Endodermal cell (in vitro differentiated cells): Measurements from ENCODE around the gene TRMT61A. TPM values are rescaled to one million over a fixed set of nuclear protein-coding genes. Genes with fewer than 3 reads are reported as not detected.
A peak's percentile ranks its signal among the peaks of the same experiment; 100 is the strongest.

Experiments used
- DNase-seq: peaks from one replicate; pipeline ENCODE4 v3.0.0-alpha.2; 2017
- H3K27ac ChIP-seq: 2 replicates; pipeline ENCODE4 v1.5.1; 2013; ENCODE audit warnings: mild to moderate bottlenecking, low read depth, low read length, moderate library complexity
- H3K27me3 ChIP-seq: 2 replicates; pipeline ENCODE4 v1.6.1; 2013; ENCODE audit warnings: mild to moderate bottlenecking, low read length, moderate library complexity; ENCODE audit not compliant: insufficient read depth, control insufficient read depth, poor library complexity, severe bottlenecking
- H3K36me3 ChIP-seq: 2 replicates; pipeline ENCODE4 v1.7.0; 2013; ENCODE audit warnings: mild to moderate bottlenecking, low read length, moderate library complexity; ENCODE audit not compliant: control insufficient read depth, insufficient read depth
- H3K4me1 ChIP-seq: one replicate; pipeline ENCODE4 v1.7.0; 2013; ENCODE audit warnings: low read length; ENCODE audit not compliant: control insufficient read depth, insufficient read depth
- H3K4me3 ChIP-seq: 2 replicates; pipeline ENCODE4 v1.5.1; 2013; ENCODE audit warnings: mild to moderate bottlenecking, low read length, moderate library complexity
- H3K9ac ChIP-seq: 2 replicates; pipeline ENCODE4 v1.6.1; 2013; ENCODE audit warnings: mild to moderate bottlenecking, low read length, moderate library complexity; ENCODE audit not compliant: poor library complexity, severe bottlenecking; ENCODE audit errors: extremely low read depth
- H3K9me3 ChIP-seq: 2 replicates; pipeline ENCODE4 v1.6.1; 2013; ENCODE audit warnings: mild to moderate bottlenecking, low read length, moderate library complexity; ENCODE audit not compliant: control insufficient read depth
- H3K27ac Mint-ChIP-seq: 2 replicates; pipeline ENCODE4 v1.8.0; 2020; ENCODE audit warnings: mixed read lengths
- H3K27me3 Mint-ChIP-seq: 2 replicates; pipeline ENCODE4 v1.8.0; 2021; ENCODE audit warnings: mild to moderate bottlenecking, mixed read lengths; ENCODE audit not compliant: insufficient read depth
- H3K36me3 Mint-ChIP-seq: 2 replicates; pipeline ENCODE4 v1.8.0; 2020; ENCODE audit warnings: low read depth, mixed read lengths
- H3K4me1 Mint-ChIP-seq: 2 replicates; pipeline ENCODE4 v1.8.0; 2020; ENCODE audit warnings: mixed read lengths
- H3K4me3 Mint-ChIP-seq: 2 replicates; pipeline ENCODE4 v1.8.0; 2020; ENCODE audit warnings: mild to moderate bottlenecking, moderate library complexity, mixed read lengths
- H3K9me3 Mint-ChIP-seq: 2 replicates; pipeline ENCODE4 v1.8.0; 2020; ENCODE audit warnings: mild to moderate bottlenecking, mixed read lengths
- WGBS, 2 experiments: methylation state at CpG; one replicate each; pipeline versions ENCODE4 v1.1.5 to v1.1.7; 2013; ENCODE audit warnings: missing lambda C conversion rate in 2 of 2, mixed read lengths in 1 of 2; ENCODE audit not compliant: insufficient coverage in 1 of 2, insufficient read length in 1 of 2; 5-methylcytosine and 5-hydroxymethylcytosine counted together
- total RNA-seq, 2 donors: library from RNA; stranded (reverse); fragmentation: NEBNext Ultra II Directional in 1 of 2; extraction: Animal tissue kit (Norgen Biotek cat#: 25700) in 1 of 2; gene quantifications; 2 replicates in 1 of 2; 3 replicates in 1 of 2; pipeline ENCODE4 v1.2.1, GENCODE V29; 2021
- TF ChIP-seq, protein P1 (sequence below): fragments of 200-600 bp; sonication (generic); conservative IDR thresholded peaks from 2 replicates; pipeline ENCODE4 v1.5.0; 2021; ENCODE audit warnings: antibody characterized with exemption, mild to moderate bottlenecking

TRMT61A gene
- total RNA-seq, 2 donors from 2014 or later, result 7.4 to 7.9 TPM

- Histone ChIP-seq H3K9me3 (no peaks in the 10 kb centered on the region), H3K4me3 (no peak overlapping the region), H3K9ac (no peak overlapping the region), H3K27ac (peak overlapping the region; percentile 57), H3K36me3 (peaks cover 7% of the 10 kb centered on the region), H3K4me1 (no peaks in the 10 kb centered on the region), H3K27me3 (no peaks in the 10 kb centered on the region)
- Mint-ChIP-seq H3K4me1 (peaks cover 1% of the 10 kb centered on the region), H3K36me3 (no peaks in the 10 kb centered on the region), H3K4me3 (no peak overlapping the region), H3K27ac (no peak overlapping the region), H3K27me3 (peaks cover 3% of the 10 kb centered on the region), H3K9me3 (no peaks in the 10 kb centered on the region)
- 93 to 96% methylated on average over 8 to 21 of the region's 21 CpGs for WGBS, 2 experiments
- DNase-seq, result no peak
- TF ChIP-seq, protein P1, sequence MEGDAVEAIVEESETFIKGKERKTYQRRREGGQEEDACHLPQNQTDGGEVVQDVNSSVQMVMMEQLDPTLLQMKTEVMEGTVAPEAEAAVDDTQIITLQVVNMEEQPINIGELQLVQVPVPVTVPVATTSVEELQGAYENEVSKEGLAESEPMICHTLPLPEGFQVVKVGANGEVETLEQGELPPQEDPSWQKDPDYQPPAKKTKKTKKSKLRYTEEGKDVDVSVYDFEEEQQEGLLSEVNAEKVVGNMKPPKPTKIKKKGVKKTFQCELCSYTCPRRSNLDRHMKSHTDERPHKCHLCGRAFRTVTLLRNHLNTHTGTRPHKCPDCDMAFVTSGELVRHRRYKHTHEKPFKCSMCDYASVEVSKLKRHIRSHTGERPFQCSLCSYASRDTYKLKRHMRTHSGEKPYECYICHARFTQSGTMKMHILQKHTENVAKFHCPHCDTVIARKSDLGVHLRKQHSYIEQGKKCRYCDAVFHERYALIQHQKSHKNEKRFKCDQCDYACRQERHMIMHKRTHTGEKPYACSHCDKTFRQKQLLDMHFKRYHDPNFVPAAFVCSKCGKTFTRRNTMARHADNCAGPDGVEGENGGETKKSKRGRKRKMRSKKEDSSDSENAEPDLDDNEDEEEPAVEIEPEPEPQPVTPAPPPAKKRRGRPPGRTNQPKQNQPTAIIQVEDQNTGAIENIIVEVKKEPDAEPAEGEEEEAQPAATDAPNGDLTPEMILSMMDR, result no peak
Observed at GRCh38 chr14:103535081-103535890, 6.3 kb downstream of the TRMT61A start.

DNA sequence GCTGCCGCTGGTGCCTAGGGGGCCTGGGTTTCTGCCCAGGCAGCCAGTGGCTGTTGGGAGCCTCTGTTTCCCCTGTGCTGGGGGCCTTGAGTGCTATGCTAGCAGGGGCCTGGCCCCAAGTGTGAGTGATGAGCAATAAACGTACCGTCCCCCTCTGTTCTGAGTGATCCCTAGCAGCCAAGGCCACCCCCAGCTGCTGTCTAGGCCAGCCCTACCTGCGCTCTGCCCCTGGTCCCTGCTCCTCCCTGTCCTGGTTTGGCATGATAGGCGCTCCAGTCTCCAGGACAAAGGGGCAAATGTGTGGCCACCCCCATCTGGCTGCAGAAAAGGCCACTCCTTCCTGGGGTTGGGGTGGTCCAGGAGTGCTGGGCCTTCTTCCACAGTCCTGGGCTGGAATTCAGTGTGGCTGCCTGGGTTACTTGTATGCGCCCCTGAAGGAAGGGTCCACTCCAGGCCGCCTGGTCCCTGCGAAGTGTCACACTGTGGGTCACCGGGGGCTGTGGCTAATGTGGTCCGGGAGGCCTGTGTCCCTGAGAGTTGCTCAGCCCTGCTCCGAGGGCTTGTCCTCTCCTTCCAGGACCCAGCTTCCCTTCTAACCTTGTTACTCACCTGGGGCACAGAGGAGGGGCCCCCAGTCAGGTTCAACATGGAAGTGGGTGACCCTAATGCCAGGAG lies 7.0 kb downstream of the TRMT61A start:
- Histone ChIP-seq H3K27ac (no peak overlapping the region), H3K9me3 (no peaks in the 10 kb centered on the region), H3K36me3 (peaks cover 1% of the 10 kb centered on the region), H3K27me3 (no peaks in the 10 kb centered on the region), H3K4me1 (no peaks in the 10 kb centered on the region), H3K9ac (no peak overlapping the region), H3K4me3 (no peak overlapping the region)
- TF ChIP-seq, protein P1, result no peak
- Mint-ChIP-seq H3K27me3 (peaks cover 3% of the 10 kb centered on the region), H3K4me3 (no peak overlapping the region), H3K4me1 (no peaks in the 10 kb centered on the region), H3K9me3 (no peaks in the 10 kb centered on the region), H3K36me3 (no peaks in the 10 kb centered on the region), H3K27ac (no peak overlapping the region)
- WGBS, 2 experiments, result 89 to 92% methylated on average over 8 to 11 of the region's 11 CpGs
- no peak for DNase-seq

GRCh38 chr14:103536693-103537092 lies 7.7 kb downstream of the TRMT61A start:
- TF ChIP-seq, protein P1, result no peak
- Histone ChIP-seq H3K4me3 (no peak overlapping the region), H3K27me3 (no peaks in the 10 kb centered on the region), H3K9me3 (no peaks in the 10 kb centered on the region), H3K27ac (no peak overlapping the region), H3K4me1 (no peaks in the 10 kb centered on the region), H3K9ac (no peak overlapping the region), H3K36me3 (no peaks in the 10 kb centered on the region)
- no peaks in the 10 kb centered on the region for H3K36me3 Mint-ChIP-seq
- H3K9me3 Mint-ChIP-seq, result no peaks in the 10 kb centered on the region
- no peaks in the 10 kb centered on the region for H3K4me1 Mint-ChIP-seq
- peaks cover 3% of the 10 kb centered on the region for H3K27me3 Mint-ChIP-seq
- no peak for DNase-seq
- 93 to 98% methylated on average over 6 to 9 of the region's 9 CpGs for WGBS, 2 experiments
- H3K27ac Mint-ChIP-seq, result no peak overlapping the region
- H3K4me3 Mint-ChIP-seq, result no peak overlapping the region
